HL-60 (cell line): Measurements from ENCODE around the gene YIF1A.

Source experiments
- DNase-seq, 2 experiments: peaks; one replicate each; pipeline ENCODE4 v3.0.0-alpha.2; 2010 to 2020; ENCODE audit warnings: low read depth in 1 of 2, low spot score in 1 of 2
- H3K27ac ChIP-seq: fragments of 250-450 bp; sonication (Bioruptor Pico); replicated peaks from 2 replicates; pipeline ENCODE4 v1.5.1; 2020; ENCODE audit warnings: mild to moderate bottlenecking, moderate library complexity
- H3K27me3 ChIP-seq: fragments of 250-450 bp; sonication (Bioruptor Pico); 2 replicates; pipeline ENCODE4 v1.5.1; 2021; ENCODE audit warnings: mild to moderate bottlenecking, moderate library complexity; ENCODE audit not compliant: insufficient read depth, poor library complexity, severe bottlenecking
- H3K4me3 ChIP-seq: replicated peaks from 2 replicates; pipeline ENCODE4 v1.5.1; 2011; ENCODE audit warnings: mild to moderate bottlenecking, control low read depth, low read length; ENCODE audit not compliant: insufficient read depth
- CTCF ChIP-seq: IDR thresholded peaks from one replicate; pipeline ENCODE4 v1.5.1; 2011; ENCODE audit warnings: low read length, control low read depth, inconsistent platforms; ENCODE audit not compliant: insufficient read depth
- GABPA ChIP-seq: IDR thresholded peaks from 2 replicates; pipeline ENCODE4 v1.6.1; 2012; ENCODE audit warnings: low read depth
- POLR2AphosphoS5 ChIP-seq: IDR thresholded peaks from 2 replicates; pipeline ENCODE4 v1.6.1; 2012; ENCODE audit warnings: low read depth
- REST ChIP-seq: IDR thresholded peaks from 2 replicates; pipeline ENCODE4 v1.6.1; 2012; ENCODE audit warnings: low read depth; ENCODE audit not compliant: insufficient replicate concordance
- SPI1 ChIP-seq: IDR thresholded peaks from 2 replicates; pipeline ENCODE4 v1.6.1; 2012; ENCODE audit warnings: low read depth, mild to moderate bottlenecking, borderline replicate concordance
- long read RNA-seq: library from polyadenylated mRNA; unstranded; transcript quantifications from one replicate; pipeline ENCODE4 v2.0.0, GENCODE V29; 2020

YIF1A gene
- long read RNA-seq, transcript YIF1A-203 (8 exons, 1,124 nt) = major isoform, 339 of 387 reads
- long read RNA-seq, transcript YIF1A-201 (7 exons, 943 nt) = minor isoform, 13 of 387 reads
- long read RNA-seq, partial matches to known transcripts = 8 of 387 reads
- long read RNA-seq, other reads (novel, unspliced or antisense) = 27 of 387 reads

DNA sequence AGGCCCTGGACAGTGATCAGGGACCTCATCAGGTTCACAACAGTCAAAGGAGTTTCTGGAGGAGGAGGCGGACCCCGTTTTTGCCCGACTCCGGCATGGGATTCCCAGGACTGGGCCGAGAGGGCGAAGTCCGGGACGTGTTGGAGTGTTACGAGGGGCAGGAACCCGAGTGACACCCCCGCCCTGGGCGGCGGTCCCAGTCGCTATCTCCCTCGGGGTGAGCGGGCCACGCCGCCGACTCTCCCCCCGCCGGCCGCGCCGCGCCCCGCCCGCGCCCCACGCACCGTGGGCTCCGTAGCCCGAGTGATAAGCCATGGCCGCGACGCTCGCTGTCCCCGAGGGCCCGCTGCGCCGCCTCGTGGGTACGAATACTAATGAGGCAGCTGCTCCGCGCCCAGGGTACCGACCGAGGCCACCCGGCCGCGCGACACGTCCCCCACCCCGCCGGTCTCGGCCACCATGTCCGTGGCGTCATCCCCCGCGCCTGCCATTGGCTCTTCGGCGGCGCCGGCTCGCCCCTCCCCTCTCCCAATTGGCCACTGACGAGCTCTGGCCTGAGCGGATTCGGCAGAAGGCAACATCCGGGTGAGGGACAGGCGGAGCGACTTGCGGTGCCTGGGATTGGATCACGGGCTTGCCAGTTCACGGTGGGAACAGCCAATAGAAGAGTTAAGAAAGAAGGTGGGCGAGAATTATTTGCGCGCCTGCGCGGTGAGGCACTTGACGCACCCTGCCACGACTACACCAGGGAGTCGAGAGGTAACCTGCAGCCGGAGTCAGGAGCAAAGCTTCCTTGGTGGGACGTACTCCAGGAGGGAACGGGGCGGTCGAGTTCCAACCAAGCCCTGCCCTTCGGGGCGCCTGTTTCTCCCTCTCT is at the start of gene YIF1A:
Gene YIF1A (minus strand): TSS at position 473 of the 877 bp plus-strand sequence. CDS start 158 bp downstream, at position 315.
- TF ChIP-seq SPI1 = no peak
- TF ChIP-seq GABPA = peak; percentile 73; the same call in 1 of the 2 replicates
- TF ChIP-seq POLR2AphosphoS5 = peak; percentile 81
- peak within 1 kb of the TSS; percentile 90 for H3K4me3 ChIP-seq
- H3K27ac ChIP-seq = peak within 1 kb of the TSS; percentile 60
- peak; percentile 99 to 100 for DNase-seq
- H3K27me3 ChIP-seq = peaks cover 17% of the 10 kb centered on the region

DNA sequence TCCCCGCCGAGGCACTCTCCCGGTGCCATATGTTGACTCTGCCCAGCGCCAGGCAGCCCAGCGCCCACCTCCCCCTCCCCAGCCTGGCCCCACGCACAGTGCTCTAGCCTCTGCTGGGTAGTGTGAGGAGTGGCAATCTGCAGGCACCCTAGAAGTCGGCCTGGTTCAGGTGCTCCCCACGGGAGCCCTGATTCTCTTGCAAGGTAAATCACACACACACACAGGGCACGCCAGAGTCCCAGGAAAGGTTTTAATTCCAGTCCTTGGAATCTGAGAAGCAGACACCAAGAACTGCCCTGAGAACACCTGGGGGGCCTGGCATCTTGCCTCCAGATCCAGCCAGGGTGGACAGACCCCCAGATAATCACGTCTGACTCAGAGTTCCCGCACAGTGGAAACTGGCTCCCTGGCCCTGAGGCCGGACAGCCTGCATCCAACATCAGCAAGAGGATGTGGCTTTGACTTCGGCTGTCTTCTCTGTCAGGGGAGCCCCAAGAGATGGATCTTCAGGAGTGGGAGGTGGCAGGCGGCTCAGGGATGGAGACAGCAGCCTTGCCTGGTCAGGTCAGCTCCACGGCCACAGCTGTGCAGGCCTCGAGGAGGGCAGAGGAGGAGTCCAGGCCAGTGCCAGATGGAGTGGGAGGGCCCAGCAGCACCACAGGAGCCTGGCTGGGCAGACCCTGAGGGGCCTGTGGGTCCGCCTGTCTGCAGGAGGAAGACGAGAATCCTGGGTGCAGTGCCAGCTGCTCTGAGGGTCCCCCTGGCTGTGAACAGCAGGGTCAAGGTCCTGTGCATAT is 48.4 kb upstream of the YIF1A start:
- DNase-seq = no peak
- Histone ChIP-seq H3K27me3 (no peaks in the 10 kb centered on the region), H3K4me3 (no peak overlapping the region), H3K27ac (peak overlapping the region; percentile 84)
- TF ChIP-seq SPI1 (no peak), CTCF (no peak), REST (no peak), GABPA (no peak), POLR2AphosphoS5 (no peak)

DNA sequence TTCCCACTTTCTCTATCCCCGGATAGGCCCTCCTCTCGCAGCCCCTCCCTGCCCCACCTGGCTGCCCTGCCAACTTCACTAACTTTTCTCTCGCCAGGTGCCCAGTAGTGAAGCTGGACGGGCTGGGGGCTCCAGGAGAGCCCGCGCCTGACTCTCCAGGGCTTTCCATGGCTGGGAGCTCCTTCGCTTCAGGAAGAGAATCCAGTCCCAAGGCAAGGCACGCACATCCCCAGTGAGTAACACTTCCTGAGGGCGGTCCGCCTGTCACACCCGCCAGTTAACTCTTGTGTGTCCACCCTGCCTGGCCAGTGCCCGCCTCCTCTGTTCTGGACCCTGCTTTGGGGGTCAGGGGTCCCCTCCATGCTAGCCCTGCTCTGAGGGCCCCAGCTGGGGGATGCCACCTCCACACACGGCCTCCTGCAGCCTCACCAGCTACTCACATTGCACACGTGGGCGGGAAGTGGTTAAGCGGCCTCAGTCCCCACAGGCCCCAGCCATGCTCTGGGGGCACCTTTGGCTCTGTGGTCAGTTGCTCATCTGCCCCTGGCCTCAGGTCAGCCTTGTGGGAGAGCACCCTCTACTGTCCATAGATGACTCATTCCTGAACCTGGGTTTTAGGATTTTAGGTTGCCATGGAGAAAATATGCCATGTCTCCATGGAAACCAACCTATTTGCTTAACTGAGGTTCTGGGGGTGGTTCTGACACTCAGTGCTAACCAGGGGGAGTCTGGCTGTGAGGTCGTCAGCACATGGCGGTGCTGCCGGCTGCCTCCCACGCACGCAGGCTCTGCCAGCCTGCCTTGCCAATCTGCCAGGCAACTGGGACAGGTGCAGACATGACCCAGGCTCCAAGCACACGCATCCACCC is 47.5 kb upstream of the YIF1A start, which contains the start of gene RIN1:
Gene RIN1 (minus strand): TSS at position 201 of the 869 bp plus-strand sequence. CDS start 32 bp downstream, at position 169.
- Histone ChIP-seq H3K4me3 (peak within 1 kb of the TSS; percentile 59), H3K27ac (peak within 1 kb of the TSS; percentile 84), H3K27me3 (no peaks in the 10 kb centered on the region)
- peak; percentile 75 to 85 for DNase-seq
- no peak for TF ChIP-seq GABPA
- peak; percentile 8; the same call in 1 of the 2 replicates for TF ChIP-seq SPI1
- peak; percentile 83 for TF ChIP-seq POLR2AphosphoS5

- H3K27me3 ChIP-seq = no peaks in the 10 kb centered on the region
- DNase-seq = peak; percentile 53 to 63
- H3K4me3 ChIP-seq = peak overlapping the region; percentile 59
- H3K27ac ChIP-seq = peak overlapping the region; percentile 84
- no peak for TF ChIP-seq REST
- peak; percentile 31; the same call in 1 of the 2 replicates for TF ChIP-seq SPI1
These were observed 46.7 kb upstream of the YIF1A start for GRCh38 chr11:66335531-66336233.
